ENCODE measurements around the gene B4GALT6.

B4GALT6 gene

GRCh38 chr18:31686986-31687928 lies 2.9 kb upstream of the B4GALT6 start:
- no peak for DNase-seq

DNA sequence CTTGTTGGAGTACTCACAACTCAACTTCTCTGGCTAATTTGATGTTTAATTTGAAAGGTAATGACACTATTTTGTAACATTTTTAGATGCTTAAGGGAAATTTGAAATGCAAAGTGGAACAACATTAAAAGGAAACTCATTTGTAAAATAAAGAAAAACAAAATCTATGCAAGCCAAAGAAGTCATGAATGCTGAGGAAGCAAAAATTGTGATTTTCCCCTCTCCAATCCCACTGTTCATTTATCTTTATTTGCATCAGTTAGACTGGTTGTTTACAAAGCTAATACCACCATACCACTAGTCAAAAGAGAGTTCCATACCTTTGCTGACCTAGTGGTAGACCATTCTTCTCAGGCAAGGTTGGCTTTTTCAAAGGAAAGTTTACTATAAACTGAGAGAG lies 2.2 kb upstream of the B4GALT6 start:
- DNase-seq, result no peak

DNA sequence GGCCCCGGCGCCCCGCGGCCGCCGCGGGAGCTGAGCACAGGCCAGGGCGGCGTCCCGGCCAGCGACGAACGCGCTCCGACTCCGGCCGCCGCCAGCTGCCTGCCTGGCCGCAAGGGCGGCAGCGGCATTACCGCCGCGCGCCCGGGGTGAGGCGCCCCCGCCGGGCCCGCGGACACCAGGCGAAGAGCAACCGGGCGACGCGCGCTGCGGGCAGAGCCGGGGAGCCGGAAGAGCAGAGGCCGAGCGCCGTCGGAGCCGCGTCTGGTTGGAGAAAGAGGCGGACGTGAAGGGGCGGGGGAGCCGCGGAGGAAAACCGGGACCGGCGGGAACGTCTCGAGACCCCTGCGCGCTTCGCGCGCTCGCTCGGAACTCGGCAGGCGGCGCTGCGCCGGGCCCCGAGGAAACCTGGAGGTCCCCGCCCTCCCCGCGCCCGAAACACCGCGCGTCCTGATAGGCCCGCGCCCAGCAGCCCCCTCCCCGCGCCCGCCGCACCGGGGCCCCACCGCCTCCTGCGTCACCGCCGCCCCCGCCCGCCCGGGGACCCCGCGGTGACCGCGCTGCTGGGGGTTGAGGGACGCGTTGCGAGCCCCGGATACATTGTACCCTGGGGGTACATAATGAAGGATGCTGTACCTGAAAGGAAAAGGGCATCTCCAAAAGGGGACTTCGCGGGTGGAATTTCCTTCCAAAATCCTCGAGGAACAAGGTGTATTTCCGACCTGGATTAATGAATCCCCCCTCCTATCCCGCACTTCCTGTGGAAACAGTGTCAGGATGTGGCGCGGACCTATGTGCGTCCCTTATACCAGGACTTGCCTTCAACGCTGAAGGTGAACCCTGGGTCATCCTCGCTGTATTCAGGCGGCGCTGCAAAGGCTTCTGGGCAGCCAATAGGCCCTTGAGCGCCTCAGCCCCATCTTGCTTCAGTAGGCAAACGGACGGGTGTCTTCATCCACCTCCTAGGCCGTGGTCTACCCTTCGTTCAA lies 1.0 kb upstream of the B4GALT6 start:
- DNase-seq, result peak; percentile 83

- no peak for DNase-seq
These were observed 458 bp downstream of the B4GALT6 start for GRCh38 chr18:31683968-31684278.

DNA sequence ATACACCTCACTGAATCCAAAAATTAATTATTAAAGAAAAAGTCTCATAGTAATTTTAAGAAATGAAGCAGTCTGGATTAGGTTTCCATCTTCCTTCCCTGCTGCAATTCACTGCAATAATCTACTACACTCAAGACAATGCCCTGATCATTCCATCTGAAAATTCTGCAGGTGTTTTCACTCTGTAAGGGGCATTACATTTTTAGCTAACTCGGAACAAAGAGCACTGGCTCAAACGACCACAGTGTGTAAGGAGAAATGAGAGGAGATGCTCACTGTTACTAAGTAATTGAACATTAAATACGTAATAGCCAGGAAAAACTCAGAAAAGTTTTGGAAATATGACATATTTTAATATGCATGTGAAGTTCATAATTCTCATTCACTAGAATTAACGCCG lies 1.3 kb downstream of the B4GALT6 start:
- DNase-seq, result no peak

- no peak for DNase-seq
These were observed 3.4 kb downstream of the B4GALT6 start for GRCh38 chr18:31680831-31681568.

- DNase-seq, result no peak
These were observed 4.0 kb downstream of the B4GALT6 start for GRCh38 chr18:31680433-31680811.

GRCh38 chr18:31679791-31680432 lies 4.5 kb downstream of the B4GALT6 start:
- no peak for DNase-seq

GRCh38 chr18:31679133-31679742 lies 5.1 kb downstream of the B4GALT6 start:
- DNase-seq, result no peak

DNA sequence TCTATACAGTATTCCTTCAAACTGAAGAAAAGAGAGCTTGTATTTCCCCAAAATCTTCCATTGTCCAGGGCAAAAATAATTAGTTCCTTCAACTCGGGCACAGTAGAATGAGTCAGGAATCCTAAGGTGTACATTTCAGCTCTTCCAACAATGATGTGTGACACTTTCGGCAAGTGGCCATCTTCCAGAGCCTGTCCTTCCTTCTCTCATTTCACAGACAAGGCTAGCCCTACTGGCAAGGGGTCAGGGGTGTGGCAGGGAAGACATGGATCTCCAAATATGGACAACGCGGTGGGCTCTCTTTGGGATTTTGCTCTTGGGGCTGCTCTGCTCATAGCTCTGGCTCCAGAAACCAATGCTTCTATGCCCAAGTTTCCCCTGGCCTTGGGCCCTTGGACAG lies 6.0 kb downstream of the B4GALT6 start:
- DNase-seq, result no peak

DNA sequence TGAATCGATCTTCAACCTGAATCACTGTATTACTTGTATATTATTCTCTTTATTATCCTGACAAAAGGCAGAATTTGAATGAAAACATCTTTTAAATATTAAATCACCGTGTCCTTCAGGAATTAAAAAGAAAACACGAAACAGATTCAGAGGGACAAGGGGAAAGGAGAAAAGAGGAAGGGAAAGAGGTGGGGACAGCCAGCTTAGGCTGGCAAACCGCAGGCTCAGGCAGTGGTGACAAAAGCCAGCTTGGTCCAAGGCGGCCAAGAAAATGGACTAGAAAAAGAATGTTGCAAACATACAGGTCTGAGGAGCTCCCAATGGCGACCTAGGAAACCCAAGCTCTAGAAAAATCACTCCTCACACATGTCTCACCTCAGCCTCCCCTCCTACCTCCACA lies 6.8 kb downstream of the B4GALT6 start:
- DNase-seq, result no peak

GRCh38 chr18:31675404-31675803 lies 9.0 kb downstream of the B4GALT6 start:
- DNase-seq, result no peak

DNA sequence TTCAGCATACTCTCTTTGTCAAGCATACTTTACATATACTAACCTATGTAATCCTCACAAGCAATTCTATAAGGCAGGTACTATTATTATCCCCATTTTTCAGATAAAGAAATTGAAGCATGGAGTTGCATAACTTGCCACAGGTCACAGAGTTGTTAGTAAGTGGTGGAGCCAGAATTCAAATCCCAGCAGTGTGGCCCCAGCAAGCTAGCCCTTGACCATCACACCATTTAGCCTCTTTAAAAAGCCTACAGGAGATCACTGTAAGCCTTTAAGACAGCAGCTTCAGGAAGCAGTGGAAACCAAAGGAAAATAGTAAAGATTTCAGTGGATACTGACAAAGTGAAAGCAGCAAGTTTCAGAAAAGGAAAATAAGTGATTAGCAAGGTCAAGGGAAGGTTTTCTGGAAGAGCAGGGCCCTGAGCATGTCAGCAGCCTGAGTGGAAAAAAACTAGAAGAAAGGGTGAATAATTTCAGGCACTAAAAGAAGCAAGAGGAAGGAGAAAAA lies 11.7 kb downstream of the B4GALT6 start:
- DNase-seq, result no peak

DNA sequence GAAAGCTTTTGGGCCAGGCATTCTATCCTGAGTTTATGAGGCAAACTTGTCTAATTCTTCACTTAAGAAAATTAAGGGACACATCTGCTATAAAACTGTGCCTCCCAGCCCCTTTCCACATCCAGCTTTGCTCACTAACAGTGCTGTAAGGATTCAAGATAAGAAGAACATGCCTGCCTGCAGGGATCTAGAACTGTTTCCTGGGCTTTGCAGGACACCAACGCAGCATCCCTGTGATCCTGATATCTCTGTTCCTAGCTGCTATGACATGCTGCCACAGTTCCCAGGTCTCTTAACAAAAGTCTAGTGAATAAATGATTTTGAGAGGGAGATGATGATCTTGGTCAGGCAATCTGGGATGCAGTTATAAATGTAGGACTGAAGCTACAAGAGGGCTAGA lies 12.4 kb downstream of the B4GALT6 start:
- DNase-seq, result no peak

DNA sequence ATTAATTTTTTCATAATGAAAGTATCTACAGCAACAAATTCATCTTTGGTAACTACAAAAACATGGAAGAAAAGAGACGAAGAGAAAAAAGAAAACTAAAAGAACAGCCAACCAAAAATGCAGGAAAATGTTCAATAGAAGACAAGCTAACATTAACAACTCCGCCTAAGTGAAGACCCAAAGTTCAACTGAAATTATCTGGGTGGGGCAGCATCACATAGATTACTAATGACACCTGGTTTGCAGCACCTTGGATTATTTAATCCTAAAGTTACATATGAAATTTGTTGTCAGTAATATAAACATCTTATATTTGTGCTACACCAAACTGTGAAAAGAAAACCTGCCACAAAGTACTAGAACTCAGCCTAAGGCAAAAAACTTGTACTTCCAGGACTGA lies 14.8 kb downstream of the B4GALT6 start:
- no peak for DNase-seq

GRCh38 chr18:31667185-31667584 lies 17.2 kb downstream of the B4GALT6 start:
- no peak for DNase-seq

DNA sequence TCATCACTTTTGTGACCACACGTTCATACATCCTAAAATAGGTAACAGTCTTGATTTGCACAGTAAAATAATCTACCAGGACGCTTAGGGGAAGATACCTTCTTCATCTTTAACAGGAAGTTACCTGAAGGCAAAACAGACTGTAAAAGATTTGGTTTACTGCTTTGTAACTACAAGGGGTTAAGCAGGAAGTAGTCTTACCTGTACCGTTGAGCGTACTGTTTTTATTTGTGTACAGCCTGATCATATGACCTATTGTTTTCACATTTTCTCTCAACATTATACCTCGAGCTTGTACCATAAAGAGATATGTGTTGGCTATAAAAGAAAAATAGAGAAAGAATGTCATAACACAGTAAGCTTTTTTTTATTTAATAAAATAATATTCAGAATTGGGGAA lies 18.3 kb downstream of the B4GALT6 start:
- DNase-seq, result no peak

- DNase-seq, result no peak
These were observed 20.3 kb downstream of the B4GALT6 start for GRCh38 chr18:31664101-31664500.

- no peak for DNase-seq
These were observed 22.4 kb downstream of the B4GALT6 start for GRCh38 chr18:31661965-31662364.

DNA sequence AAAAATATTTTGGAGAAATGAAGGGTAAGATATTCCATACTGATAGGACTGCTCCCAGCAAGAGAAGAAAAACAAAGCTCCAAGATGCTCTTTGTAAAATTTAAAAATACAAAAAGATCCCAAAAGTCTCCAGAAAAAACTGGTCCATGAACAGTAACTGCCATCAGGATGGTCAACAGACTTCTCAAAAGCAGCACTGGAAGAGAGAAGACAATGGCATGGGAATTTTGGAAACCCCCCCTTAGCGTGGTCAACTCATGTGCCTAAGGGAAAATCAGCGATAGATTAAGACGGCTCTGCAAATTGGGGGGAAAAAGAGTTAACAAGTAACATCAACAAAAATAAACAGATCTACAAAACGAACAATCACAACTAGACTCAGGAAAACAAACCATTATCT lies 23.6 kb downstream of the B4GALT6 start:
- no peak for DNase-seq

GRCh38 chr18:31659576-31660177 lies 24.7 kb downstream of the B4GALT6 start:
- DNase-seq, result no peak
